HG03108 (cell line): ENCODE results near the gene HINFP.
A peak's percentile ranks its signal among the peaks of the same experiment; 100 is the strongest.
"Not testable (repeated sequence)": the region's sequence is repeated elsewhere in the genome, so short reads cannot be mapped to it uniquely, and the experiment has no call there.

ENCODE experiments used
- ATAC-seq: cut with Tn5 transposase; IDR thresholded peaks from one replicate; pipeline ENCODE4 v1.9.1; 2021; ENCODE audit warnings: moderate library complexity; ENCODE audit not compliant: unreplicated experiment

Gene HINFP

GRCh38 chr11:119100246-119100970 lies 21.0 kb upstream of the HINFP start:
- ATAC-seq: no peak

- ATAC-seq: peak; percentile 12
These were observed 20.2 kb upstream of the HINFP start for GRCh38 chr11:119100994-119101758.

- ATAC-seq: peak; percentile 69
These were observed 19.5 kb upstream of the HINFP start, which contains the start of gene DPAGT1 for GRCh38 chr11:119101759-119102423. TSS of gene DPAGT1 (minus strand) at chr11:119101853. CDS start at chr11:119101655, 198 bp downstream.

- not testable (repeated sequence) for ATAC-seq
These were observed 18.2 kb upstream of the HINFP start for GRCh38 chr11:119103161-119103664.

GRCh38 chr11:119103793-119104192 lies 17.6 kb upstream of the HINFP start:
- no peak for ATAC-seq

GRCh38 chr11:119106564-119107537 lies 14.5 kb upstream of the HINFP start, which contains the start of gene C2CD2L:
TSS of gene C2CD2L (plus strand) at chr11:119107344. CDS start at chr11:119107742, 398 bp downstream.
- peak; percentile 67 for ATAC-seq

GRCh38 chr11:119107538-119108145 lies 13.7 kb upstream of the HINFP start:
- ATAC-seq: peak; percentile 13

GRCh38 chr11:119108146-119108856 lies 13.1 kb upstream of the HINFP start:
- no peak for ATAC-seq

GRCh38 chr11:119108857-119109221 lies 12.5 kb upstream of the HINFP start:
- no peak for ATAC-seq

GRCh38 chr11:119109843-119110242 lies 11.5 kb upstream of the HINFP start:
- ATAC-seq: no peak

- ATAC-seq: no peak
These were observed 10.9 kb upstream of the HINFP start for GRCh38 chr11:119110439-119110838.

- ATAC-seq: no peak
These were observed 9.9 kb upstream of the HINFP start for GRCh38 chr11:119111361-119111925.

- ATAC-seq: no peak
These were observed 8.9 kb upstream of the HINFP start for GRCh38 chr11:119112314-119113020.

GRCh38 chr11:119113716-119114115 lies 7.7 kb upstream of the HINFP start:
- ATAC-seq: no peak

- no peak for ATAC-seq
These were observed 7.0 kb upstream of the HINFP start for GRCh38 chr11:119114351-119114750.

GRCh38 chr11:119115484-119116234 lies 5.7 kb upstream of the HINFP start:
- ATAC-seq: no peak

GRCh38 chr11:119116235-119116594 lies 5.2 kb upstream of the HINFP start:
- no peak for ATAC-seq

GRCh38 chr11:119116601-119117000 lies 4.8 kb upstream of the HINFP start:
- no peak for ATAC-seq
